GM13977 (cell line): Measurements from ENCODE around the gene XAB2.

Experiments
- DNase-seq: peaks from one replicate; pipeline ENCODE4 v3.0.0; 2012; ENCODE audit warnings: low spot score
- CTCF ChIP-seq: IDR thresholded peaks from 2 replicates; pipeline ENCODE4 v1.5.1; 2012; ENCODE audit warnings: mild to moderate bottlenecking, control low read depth; ENCODE audit not compliant: insufficient read depth; ENCODE audit errors: extremely low read depth, missing control alignments
- in situ Hi-C: fragments of 300-500 bp; cut with MboI; formaldehyde crosslinking; loops from one replicate; pipeline ENCODE4 v1.12.0; 2022; ENCODE audit warnings: low sequenced_read_pairs, low pct_unique_long_range_greater_than_20kb, mixed read lengths, inconsistent platforms; ENCODE audit not compliant: unreplicated experiment

The XAB2 gene

GRCh38 chr19:7652061-7652641 is 22.8 kb upstream of the XAB2 start:
- peak; percentile 88 for DNase-seq
- TF ChIP-seq CTCF = peak; percentile 90
- in situ Hi-C loops = no loop called here

GRCh38 chr19:7650148-7650547 is 20.8 kb upstream of the XAB2 start:
- no peak for DNase-seq
- TF ChIP-seq CTCF = no peak
- in situ Hi-C loops = no loop called here

- in situ Hi-C loops = no loop called here
- no peak for TF ChIP-seq CTCF
- DNase-seq = no peak
These were observed 19.1 kb upstream of the XAB2 start for GRCh38 chr19:7648265-7649014.

GRCh38 chr19:7647156-7647555 is 17.8 kb upstream of the XAB2 start:
- DNase-seq = no peak
- no peak for TF ChIP-seq CTCF
- in situ Hi-C loops = no loop called here

GRCh38 chr19:7646426-7646700 is 17.0 kb upstream of the XAB2 start:
- DNase-seq = no peak
- no peak for TF ChIP-seq CTCF
- in situ Hi-C loops = no loop called here

- in situ Hi-C loops = no loop called here
- TF ChIP-seq CTCF = no peak
- no peak for DNase-seq
These were observed 16.5 kb upstream of the XAB2 start for GRCh38 chr19:7645656-7646425.
